HTR-8/SVneo (cell line): ENCODE results near the gene CFAP157.

Experiments used
- DNase-seq: peaks from one replicate; pipeline ENCODE4 v3.0.0; 2011; ENCODE audit warnings: low spot score, mixed read lengths; ENCODE audit not compliant: insufficient read length
- FAIRE-seq: peaks from 2 replicates; lab custom pipeline; 2011; peaks lifted over from hg19 to GRCh38; lab: Jason Lieb, UNC

CFAP157 gene

GRCh38 chr9:127706836-127707241 lies at the start of gene CFAP157:
CFAP157 (plus strand) TSS chr9:127706988; CDS start chr9:127707032, 44 bp downstream.
- FAIRE-seq (no peak), DNase-seq (no peak)

- DNase-seq (no peak), FAIRE-seq (no peak)
These were observed 48.4 kb upstream of the CFAP157 start for GRCh38 chr9:127658428-127658827.

GRCh38 chr9:127660886-127661741 lies 45.7 kb upstream of the CFAP157 start:
- FAIRE-seq (no peak), DNase-seq (no peak)

GRCh38 chr9:127662617-127663016 lies 44.2 kb upstream of the CFAP157 start:
- DNase-seq, result no peak
- no peak for FAIRE-seq

GRCh38 chr9:127664324-127664677 lies 42.5 kb upstream of the CFAP157 start:
- FAIRE-seq (no peak), DNase-seq (no peak)

- FAIRE-seq (no peak), DNase-seq (no peak)
These were observed 41.9 kb upstream of the CFAP157 start for GRCh38 chr9:127664678-127665507.

GRCh38 chr9:127667127-127667844 lies 39.5 kb upstream of the CFAP157 start:
- no peak for DNase-seq
- no peak for FAIRE-seq

GRCh38 chr9:127667906-127668305 lies 38.9 kb upstream of the CFAP157 start:
- FAIRE-seq (no peak), DNase-seq (no peak)

GRCh38 chr9:127673234-127673633 lies 33.6 kb upstream of the CFAP157 start:
- FAIRE-seq (no peak), DNase-seq (no peak)

- no peak for FAIRE-seq
- no peak for DNase-seq
These were observed 30.1 kb upstream of the CFAP157 start for GRCh38 chr9:127676638-127677037.

- DNase-seq (no peak), FAIRE-seq (no peak)
These were observed 27.3 kb upstream of the CFAP157 start for GRCh38 chr9:127679506-127679905.

GRCh38 chr9:127680226-127680625 lies 26.6 kb upstream of the CFAP157 start:
- DNase-seq (no peak), FAIRE-seq (no peak)

- DNase-seq (no peak), FAIRE-seq (no peak)
These were observed 25.9 kb upstream of the CFAP157 start for GRCh38 chr9:127680846-127681245.

GRCh38 chr9:127682351-127683136 lies 24.2 kb upstream of the CFAP157 start:
- DNase-seq (no peak), FAIRE-seq (no peak)

GRCh38 chr9:127683723-127684122 lies 23.1 kb upstream of the CFAP157 start:
- no peak for FAIRE-seq

GRCh38 chr9:127684576-127684975 lies 22.2 kb upstream of the CFAP157 start:
- DNase-seq, result peak; percentile 70
- FAIRE-seq, result no peak

More at GRCh38 chr9:127683723-127684122, 23.1 kb upstream of the CFAP157 start:
- DNase-seq, result no peak

GRCh38 chr9:127686461-127687393 lies 20.1 kb upstream of the CFAP157 start:
- DNase-seq (no peak), FAIRE-seq (no peak)

- FAIRE-seq, result no peak
- no peak for DNase-seq
These were observed 17.3 kb upstream of the CFAP157 start for GRCh38 chr9:127689329-127690000.
